ENCODE results near the gene CLSTN2. TPM values are rescaled to one million over a fixed set of nuclear protein-coding genes. Genes with fewer than 3 reads are reported as not detected.

The CLSTN2 gene
- 4.7 TPM for total RNA-seq

DNA sequence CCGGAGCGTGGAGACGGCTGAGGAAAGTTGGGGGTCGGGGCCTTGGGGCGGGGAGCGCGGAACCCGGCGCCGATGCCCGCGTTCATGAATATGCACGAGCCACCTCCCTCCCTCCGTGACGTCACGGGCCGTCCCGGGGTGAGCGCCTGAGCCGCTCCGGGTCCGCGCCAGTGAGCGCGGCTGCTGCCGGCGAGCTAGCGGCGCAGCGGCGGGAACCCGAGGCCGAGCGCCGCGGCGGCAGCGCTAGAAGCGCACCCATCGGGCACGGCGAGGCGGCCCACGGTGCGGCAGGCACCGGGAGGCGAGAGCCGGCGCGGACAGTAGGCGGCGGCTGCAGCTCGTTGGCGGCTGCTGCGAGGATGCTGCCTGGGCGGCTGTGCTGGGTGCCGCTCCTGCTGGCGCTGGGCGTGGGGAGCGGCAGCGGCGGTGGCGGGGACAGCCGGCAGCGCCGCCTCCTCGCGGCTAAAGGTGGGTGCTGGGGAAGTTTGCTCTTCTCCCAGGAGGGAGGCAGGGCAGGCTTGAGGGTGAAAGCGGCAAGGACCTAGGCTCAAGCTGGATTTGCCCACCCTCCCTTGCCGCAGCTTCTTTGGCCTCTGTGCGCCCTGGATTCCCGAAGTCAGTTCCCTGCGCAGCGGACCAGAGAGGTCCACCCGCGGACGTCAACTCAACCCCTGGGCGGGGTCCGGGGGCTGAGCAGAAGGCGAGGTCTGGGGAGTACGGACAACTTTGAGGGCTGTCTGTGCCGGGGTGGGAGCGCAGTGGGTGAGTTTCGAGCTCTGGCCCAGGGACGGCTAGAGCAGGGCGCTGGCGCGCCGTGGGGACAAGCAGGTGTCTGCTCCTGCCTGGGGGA lies at the start of gene CLSTN2:
TSS of gene CLSTN2 (plus strand) at position 170 of the 850 bp plus-strand sequence.
- peak within 1 kb of the TSS in 2 of 3 donors; percentile 57 to 66 for H3K9ac ChIP-seq (ENCODE audit: low read depth in 1 of 3, low read length in 3 of 3)
- H3K27ac ChIP-seq (ENCODE audit: low read depth, low read length): no peak within 1 kb of the TSS

DNA sequence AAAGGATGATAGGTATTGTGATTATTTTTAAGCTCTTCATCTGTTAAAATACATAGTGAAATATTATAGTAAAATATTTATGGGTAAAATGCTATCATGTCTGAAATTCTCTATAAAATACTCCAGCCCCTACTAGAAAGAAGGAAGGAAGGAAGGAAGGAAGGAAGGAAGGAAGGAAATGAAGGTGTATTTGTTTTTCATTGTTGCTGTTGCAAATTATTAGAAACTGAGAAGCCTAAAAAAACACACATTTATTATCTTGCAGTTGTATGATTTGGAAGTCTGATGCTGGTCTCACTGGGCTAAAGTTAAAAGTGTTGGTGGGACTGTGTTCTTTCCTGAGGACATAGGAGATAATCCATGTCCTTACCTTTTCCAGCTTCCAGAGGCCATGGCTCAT lies 47.6 kb upstream of the CLSTN2 start:
- H3K9me3 ChIP-seq (ENCODE audit: control insufficient read depth in 3 of 3, low read length in 3 of 3): no peaks in the 10 kb centered on the region
- H3K27me3 ChIP-seq (ENCODE audit: control insufficient read depth in 3 of 3, insufficient read depth in 3 of 3, low read length in 3 of 3): no peaks in the 10 kb centered on the region
- no peaks in the 10 kb centered on the region for H3K4me1 ChIP-seq (ENCODE audit: control insufficient read depth in 3 of 3, insufficient read depth in 3 of 3, low read length in 3 of 3)
- H3K36me3 ChIP-seq (ENCODE audit: control insufficient read depth in 3 of 3, insufficient read depth in 3 of 3, low read length in 3 of 3): no peaks in the 10 kb centered on the region
- no peak overlapping the region for H3K4me3 ChIP-seq (ENCODE audit: low read length in 3 of 3)
- H3K9ac ChIP-seq (ENCODE audit: low read depth in 1 of 3, low read length in 3 of 3): no peak overlapping the region
- no peak overlapping the region for H3K27ac ChIP-seq (ENCODE audit: low read depth, low read length)

More for the DNA sequence above, at the start of gene CLSTN2:
- H3K27me3 ChIP-seq (ENCODE audit: control insufficient read depth in 3 of 3, insufficient read depth in 3 of 3, low read length in 3 of 3): peaks cover 5 to 23% (median 12%) of the 10 kb centered on the region in 3 donors
- no peaks in the 10 kb centered on the region for H3K36me3 ChIP-seq (ENCODE audit: control insufficient read depth in 3 of 3, insufficient read depth in 3 of 3, low read length in 3 of 3)
- no peaks in the 10 kb centered on the region for H3K9me3 ChIP-seq (ENCODE audit: control insufficient read depth in 3 of 3, low read length in 3 of 3)
- peaks cover 11 to 18% (median 15%) of the 10 kb centered on the region in 3 donors for H3K4me1 ChIP-seq (ENCODE audit: control insufficient read depth in 3 of 3, insufficient read depth in 3 of 3, low read length in 3 of 3)
- peak within 1 kb of the TSS; percentile 68 to 77 (median 70) for H3K4me3 ChIP-seq (ENCODE audit: low read length in 3 of 3)

DNA sequence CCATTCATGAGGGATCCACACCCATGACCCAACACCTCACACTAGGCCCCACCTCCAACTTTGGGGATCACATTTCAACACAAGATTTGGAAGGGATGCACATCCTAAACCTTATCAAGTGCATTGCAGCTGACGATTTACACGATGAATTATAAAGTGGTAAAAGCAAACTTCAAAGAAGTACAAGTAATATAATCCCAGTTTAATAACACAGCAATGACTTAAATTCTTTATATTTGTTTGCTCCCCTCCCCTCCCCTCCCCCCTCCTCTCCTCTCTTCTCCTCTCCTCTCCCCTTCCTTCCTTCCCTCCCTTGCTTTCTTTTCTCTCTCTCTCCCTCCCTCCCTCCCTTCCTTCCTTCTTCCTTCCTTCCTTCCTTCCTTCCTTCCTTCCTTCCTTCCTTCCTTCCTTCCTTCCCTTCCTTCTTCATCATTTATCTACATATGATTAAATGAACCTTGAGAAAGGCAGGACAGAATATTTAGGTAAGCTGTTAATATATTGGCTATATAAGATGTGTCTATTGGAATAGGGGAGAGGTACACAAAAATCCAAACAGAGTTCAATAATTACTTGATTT lies 46.3 kb upstream of the CLSTN2 start:
- Histone ChIP-seq H3K9ac (ENCODE audit: low read depth in 1 of 3, low read length in 3 of 3) (no peak overlapping the region), H3K36me3 (ENCODE audit: control insufficient read depth in 3 of 3, insufficient read depth in 3 of 3, low read length in 3 of 3) (no peaks in the 10 kb centered on the region)

DNA sequence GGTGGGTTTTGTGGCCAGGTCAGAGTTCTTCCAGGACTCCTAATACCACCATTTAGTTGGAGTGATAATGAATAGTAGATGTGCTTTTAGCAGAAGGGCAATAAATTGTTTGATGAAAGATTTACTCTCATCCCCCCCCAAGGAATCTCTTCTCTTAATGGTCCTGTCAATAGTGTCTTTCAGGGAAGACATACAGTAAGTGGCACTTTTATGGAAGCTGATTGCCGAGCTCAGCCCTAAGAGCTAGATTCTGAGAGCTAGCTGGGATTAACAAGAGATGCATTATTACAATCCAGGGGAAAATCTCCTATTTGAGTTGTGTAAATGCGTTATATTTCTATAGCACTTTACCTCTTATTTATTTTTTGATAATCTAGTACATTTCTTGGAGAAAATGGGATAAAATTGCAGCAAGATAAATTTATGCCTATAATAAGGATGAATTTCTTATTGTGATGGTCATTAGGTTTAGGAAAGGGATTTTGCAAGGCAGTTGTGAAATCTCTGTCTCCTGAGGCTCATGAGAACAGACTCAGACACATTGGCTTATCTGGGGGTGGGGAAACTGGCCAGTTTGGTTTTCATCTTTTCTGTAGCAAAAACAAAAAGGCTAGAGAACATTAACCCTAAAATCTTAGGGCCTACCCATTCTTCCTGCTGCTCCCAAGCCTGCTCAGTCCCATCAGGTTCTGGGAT lies 41.6 kb upstream of the CLSTN2 start:
- H3K4me1 ChIP-seq (ENCODE audit: control insufficient read depth in 3 of 3, insufficient read depth in 3 of 3, low read length in 3 of 3): peaks cover 0 to 2% (median 2%) of the 10 kb centered on the region in 3 donors
- H3K27me3 ChIP-seq (ENCODE audit: control insufficient read depth in 3 of 3, insufficient read depth in 3 of 3, low read length in 3 of 3): no peaks in the 10 kb centered on the region
- H3K9me3 ChIP-seq (ENCODE audit: control insufficient read depth in 3 of 3, low read length in 3 of 3): no peaks in the 10 kb centered on the region
- H3K27ac ChIP-seq (ENCODE audit: low read depth, low read length): no peak overlapping the region
- no peak overlapping the region for H3K9ac ChIP-seq (ENCODE audit: low read depth in 1 of 3, low read length in 3 of 3)
- H3K36me3 ChIP-seq (ENCODE audit: control insufficient read depth in 3 of 3, insufficient read depth in 3 of 3, low read length in 3 of 3): no peaks in the 10 kb centered on the region
- no peak overlapping the region for H3K4me3 ChIP-seq (ENCODE audit: low read length in 3 of 3)

More for the DNA sequence above, 46.3 kb upstream of the CLSTN2 start:
- no peaks in the 10 kb centered on the region for H3K27me3 ChIP-seq (ENCODE audit: control insufficient read depth in 3 of 3, insufficient read depth in 3 of 3, low read length in 3 of 3)
- no peaks in the 10 kb centered on the region for H3K4me1 ChIP-seq (ENCODE audit: control insufficient read depth in 3 of 3, insufficient read depth in 3 of 3, low read length in 3 of 3)
- no peak overlapping the region for H3K4me3 ChIP-seq (ENCODE audit: low read length in 3 of 3)
- no peaks in the 10 kb centered on the region for H3K9me3 ChIP-seq (ENCODE audit: control insufficient read depth in 3 of 3, low read length in 3 of 3)
- no peak overlapping the region for H3K27ac ChIP-seq (ENCODE audit: low read depth, low read length)

DNA sequence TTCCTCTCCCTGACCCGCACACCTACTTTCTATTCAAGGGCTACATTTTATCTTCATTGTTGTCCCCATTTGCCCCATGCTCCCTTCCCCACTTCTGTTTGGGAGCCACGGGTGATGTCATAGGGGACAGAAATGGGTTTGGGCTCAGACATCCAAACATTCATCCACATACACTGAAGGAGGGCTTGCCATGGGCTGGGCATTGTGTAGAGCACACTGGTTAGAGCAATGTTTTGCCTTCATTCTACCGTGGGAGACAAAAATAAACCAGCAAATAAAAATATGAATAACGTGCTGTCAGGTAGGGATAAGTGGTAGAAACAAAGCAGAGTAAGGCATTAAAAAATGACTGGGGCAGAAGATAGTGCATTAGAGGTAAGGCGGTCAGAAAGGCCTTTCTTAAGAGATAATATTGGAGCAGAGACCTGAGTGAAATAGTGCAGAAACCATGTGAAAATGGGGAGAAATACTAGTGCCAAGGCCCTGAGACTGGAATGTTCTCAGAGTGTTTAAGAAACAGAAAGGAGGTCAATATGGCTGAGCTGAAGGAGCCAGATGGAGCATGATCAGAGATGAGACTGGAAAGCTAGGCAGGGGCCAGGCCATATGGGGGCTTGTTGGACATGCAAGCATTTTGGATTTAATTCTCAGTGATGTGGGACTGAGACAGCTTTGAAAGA lies 40.9 kb upstream of the CLSTN2 start:
- Histone ChIP-seq H3K27me3 (ENCODE audit: control insufficient read depth in 3 of 3, insufficient read depth in 3 of 3, low read length in 3 of 3) (no peaks in the 10 kb centered on the region), H3K4me1 (ENCODE audit: control insufficient read depth in 3 of 3, insufficient read depth in 3 of 3, low read length in 3 of 3) (peaks cover 0 to 2% (median 2%) of the 10 kb centered on the region in 3 donors), H3K9me3 (ENCODE audit: control insufficient read depth in 3 of 3, low read length in 3 of 3) (no peaks in the 10 kb centered on the region), H3K36me3 (ENCODE audit: control insufficient read depth in 3 of 3, insufficient read depth in 3 of 3, low read length in 3 of 3) (no peaks in the 10 kb centered on the region), H3K9ac (ENCODE audit: low read depth in 1 of 3, low read length in 3 of 3) (no peak overlapping the region), H3K4me3 (ENCODE audit: low read length in 3 of 3) (no peak overlapping the region), H3K27ac (ENCODE audit: low read depth, low read length) (no peak overlapping the region)

DNA sequence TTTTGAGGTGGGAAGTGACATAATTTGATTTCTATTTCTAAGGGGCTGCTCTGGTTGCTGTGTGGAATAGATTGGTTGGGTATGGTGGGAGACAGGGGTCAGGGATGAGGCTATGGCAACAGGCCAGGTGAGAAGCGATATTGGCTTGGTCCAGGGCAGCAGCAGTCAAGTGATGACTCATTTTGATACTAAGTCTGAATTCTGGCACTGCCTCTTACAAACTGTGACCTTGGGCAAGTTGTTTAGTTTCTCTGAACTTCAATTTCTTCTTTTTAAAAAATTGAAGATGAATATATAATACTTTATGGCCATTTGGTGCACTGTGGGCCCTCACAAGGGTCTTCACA lies 40.4 kb upstream of the CLSTN2 start:
- H3K36me3 ChIP-seq (ENCODE audit: control insufficient read depth in 3 of 3, insufficient read depth in 3 of 3, low read length in 3 of 3): no peaks in the 10 kb centered on the region
- no peak overlapping the region for H3K27ac ChIP-seq (ENCODE audit: low read depth, low read length)
- no peaks in the 10 kb centered on the region for H3K9me3 ChIP-seq (ENCODE audit: control insufficient read depth in 3 of 3, low read length in 3 of 3)
- H3K4me1 ChIP-seq (ENCODE audit: control insufficient read depth in 3 of 3, insufficient read depth in 3 of 3, low read length in 3 of 3): peaks cover 0 to 2% (median 2%) of the 10 kb centered on the region in 3 donors
- H3K27me3 ChIP-seq (ENCODE audit: control insufficient read depth in 3 of 3, insufficient read depth in 3 of 3, low read length in 3 of 3): no peaks in the 10 kb centered on the region
- no peak overlapping the region for H3K9ac ChIP-seq (ENCODE audit: low read depth in 1 of 3, low read length in 3 of 3)
- no peak overlapping the region for H3K4me3 ChIP-seq (ENCODE audit: low read length in 3 of 3)

DNA sequence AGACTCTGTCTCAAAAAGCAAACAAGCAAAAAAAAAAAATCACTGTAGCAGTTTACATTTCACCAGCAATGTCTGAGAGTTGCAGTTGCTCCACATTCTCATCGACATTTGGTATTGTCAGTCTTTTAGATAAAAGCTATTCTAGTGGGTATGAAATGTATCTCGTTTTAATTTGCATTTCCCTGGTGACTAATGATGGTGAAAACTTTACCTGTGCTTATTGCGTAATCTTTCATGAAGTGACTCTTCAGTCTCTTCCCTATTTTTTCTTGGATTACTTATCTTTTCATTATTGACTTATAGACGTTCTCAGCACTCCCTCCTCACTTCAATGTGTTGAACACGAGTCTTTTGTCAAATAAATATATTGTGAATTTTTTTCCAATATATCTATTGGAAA lies 37.2 kb upstream of the CLSTN2 start:
- no peaks in the 10 kb centered on the region for H3K27me3 ChIP-seq (ENCODE audit: control insufficient read depth in 3 of 3, insufficient read depth in 3 of 3, low read length in 3 of 3)
- H3K27ac ChIP-seq (ENCODE audit: low read depth, low read length): no peak overlapping the region
- H3K4me1 ChIP-seq (ENCODE audit: control insufficient read depth in 3 of 3, insufficient read depth in 3 of 3, low read length in 3 of 3): peaks cover 0 to 2% (median 2%) of the 10 kb centered on the region in 3 donors

DNA sequence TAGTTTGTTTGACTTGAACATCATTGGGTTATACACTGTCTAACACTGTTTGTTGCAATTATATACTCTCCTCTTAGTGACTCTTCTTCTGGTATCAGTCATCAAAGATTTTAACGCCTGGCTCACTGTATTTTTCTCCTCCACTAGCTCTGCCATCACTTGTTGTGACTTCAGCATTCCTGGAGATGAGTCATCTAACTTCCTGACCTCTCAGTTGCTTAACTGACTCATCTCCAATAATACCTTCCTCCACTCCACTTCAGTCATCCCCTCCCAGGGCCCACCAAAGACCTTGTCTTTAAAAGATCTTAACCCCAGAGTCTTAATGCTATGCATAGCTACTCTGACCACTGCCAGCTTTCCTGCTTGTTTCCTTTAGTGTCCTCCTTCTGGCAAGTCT lies 28.6 kb upstream of the CLSTN2 start:
- peaks cover 0 to 7% (median 6%) of the 10 kb centered on the region in 3 donors for H3K4me1 ChIP-seq (ENCODE audit: control insufficient read depth in 3 of 3, insufficient read depth in 3 of 3, low read length in 3 of 3)
- no peak overlapping the region for H3K27ac ChIP-seq (ENCODE audit: low read depth, low read length)
- no peaks in the 10 kb centered on the region for H3K9me3 ChIP-seq (ENCODE audit: control insufficient read depth in 3 of 3, low read length in 3 of 3)

More for the DNA sequence above, 37.2 kb upstream of the CLSTN2 start:
- no peaks in the 10 kb centered on the region for H3K36me3 ChIP-seq (ENCODE audit: control insufficient read depth in 3 of 3, insufficient read depth in 3 of 3, low read length in 3 of 3)
- H3K9me3 ChIP-seq (ENCODE audit: control insufficient read depth in 3 of 3, low read length in 3 of 3): no peaks in the 10 kb centered on the region
- H3K4me3 ChIP-seq (ENCODE audit: low read length in 3 of 3): no peak overlapping the region
- no peak overlapping the region for H3K9ac ChIP-seq (ENCODE audit: low read depth in 1 of 3, low read length in 3 of 3)

DNA sequence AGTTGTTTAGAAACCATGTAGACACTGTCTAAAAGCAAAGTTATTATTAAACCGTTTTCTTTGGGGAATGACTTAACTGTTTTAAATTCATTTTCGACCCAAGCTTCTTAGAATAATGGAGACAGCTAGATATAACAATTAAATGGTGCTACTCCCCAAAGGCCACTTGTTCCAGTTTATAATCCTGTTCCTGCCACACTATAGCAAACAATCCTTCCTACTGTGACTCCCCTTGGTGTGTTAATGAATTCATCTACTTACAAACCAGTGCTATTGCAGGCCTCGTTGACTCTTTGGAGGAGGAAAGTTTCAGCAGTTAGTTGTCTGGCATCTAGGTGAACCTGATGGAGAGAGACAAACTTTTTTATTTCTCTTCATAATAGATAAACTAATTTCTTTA lies 25.2 kb upstream of the CLSTN2 start:
- H3K4me3 ChIP-seq (ENCODE audit: low read length in 3 of 3): no peak overlapping the region
- H3K36me3 ChIP-seq (ENCODE audit: control insufficient read depth in 3 of 3, insufficient read depth in 3 of 3, low read length in 3 of 3): no peaks in the 10 kb centered on the region
- H3K27ac ChIP-seq (ENCODE audit: low read depth, low read length): no peak overlapping the region
- no peaks in the 10 kb centered on the region for H3K27me3 ChIP-seq (ENCODE audit: control insufficient read depth in 3 of 3, insufficient read depth in 3 of 3, low read length in 3 of 3)
- H3K4me1 ChIP-seq (ENCODE audit: control insufficient read depth in 3 of 3, insufficient read depth in 3 of 3, low read length in 3 of 3): peaks cover 0 to 8% (median 6%) of the 10 kb centered on the region in 3 donors
- no peak overlapping the region for H3K9ac ChIP-seq (ENCODE audit: low read depth in 1 of 3, low read length in 3 of 3)
- no peaks in the 10 kb centered on the region for H3K9me3 ChIP-seq (ENCODE audit: control insufficient read depth in 3 of 3, low read length in 3 of 3)

More for the DNA sequence above, 28.6 kb upstream of the CLSTN2 start:
- Histone ChIP-seq H3K27me3 (ENCODE audit: control insufficient read depth in 3 of 3, insufficient read depth in 3 of 3, low read length in 3 of 3) (no peaks in the 10 kb centered on the region), H3K4me3 (ENCODE audit: low read length in 3 of 3) (no peak overlapping the region), H3K9ac (ENCODE audit: low read depth in 1 of 3, low read length in 3 of 3) (no peak overlapping the region), H3K36me3 (ENCODE audit: control insufficient read depth in 3 of 3, insufficient read depth in 3 of 3, low read length in 3 of 3) (no peaks in the 10 kb centered on the region)

Data from skeletal muscle tissue (tissue), 4 donors.